Measurements from ENCODE around the gene AIFM1.

AIFM1 gene

GRCh38 chrX:130080791-130081367, 84.8 kb downstream of the AIFM1 start:
- TF ChIP-seq CTCF (IDR thresholded peaks at IDR 0.05; ENCODE audit: low read depth, low read length, missing control alignments) = no peak
- DNase-seq (ENCODE audit: low read depth) = no peak
- no peak overlapping the region for H3K4me3 ChIP-seq (ENCODE audit: low read depth, low read length)

GRCh38 chrX:130079824-130080406, 85.7 kb downstream of the AIFM1 start:
- DNase-seq (ENCODE audit: low read depth) = no peak
- peak; percentile 63 for TF ChIP-seq CTCF (IDR thresholded peaks at IDR 0.05; ENCODE audit: low read depth, low read length, missing control alignments)
- no peak overlapping the region for H3K4me3 ChIP-seq (ENCODE audit: low read depth, low read length)
